Ovary (tissue), 9 donors: Measurements from ENCODE around the gene CYP4F3. TPM values are rescaled to one million over a fixed set of nuclear protein-coding genes. Genes with fewer than 3 reads are reported as not detected.

ENCODE experiments used
- DNase-seq, 5 donors: peaks; one replicate each; pipeline ENCODE4 v3.0.0-alpha.2; 2019 to 2020
- H3K27ac ChIP-seq, 2 donors: fragments of 200-600 bp; one replicate each; pipeline versions ENCODE4 v1.5.1 to v1.8.0; 2019 to 2022
- H3K27me3 ChIP-seq: fragments of 200-600 bp; one replicate; pipeline ENCODE4 v1.8.0; 2022
- H3K36me3 ChIP-seq: fragments of 200-600 bp; sonication (generic); one replicate; pipeline ENCODE4 v1.5.1; 2019
- H3K4me1 ChIP-seq: one replicate; pipeline ENCODE4 v1.8.1; 2013; ENCODE audit warnings: mild to moderate bottlenecking, moderate library complexity; ENCODE audit not compliant: insufficient read depth
- H3K4me3 ChIP-seq: fragments of 200-600 bp; sonication (generic); one replicate; pipeline ENCODE4 v1.5.1; 2017
- H3K9me3 ChIP-seq, 2 donors: fragments of 200-600 bp in 1 of 2; sonication (generic) in 1 of 2; one replicate each; pipeline versions ENCODE4 v1.5.1 to v1.8.1; 2013 to 2019; ENCODE audit warnings: mild to moderate bottlenecking in 1 of 2, moderate library complexity in 1 of 2
- CTCF ChIP-seq, 3 donors: fragments of 450-650 bp in 2 of 3; fragments of 200-600 bp in 1 of 3; IDR thresholded peaks; one replicate each; pipeline versions ENCODE4 v1.5.1 to v1.8.0; 2016 to 2022; ENCODE audit warnings: antibody characterized with exemption in 3 of 3, mild to moderate bottlenecking in 1 of 3
- EP300 ChIP-seq: sonication (generic); formaldehyde crosslinking; IDR thresholded peaks from one replicate; pipeline ENCODE4 v1.6.1; 2017; ENCODE audit warnings: antibody characterized with exemption
- POLR2A ChIP-seq: fragments of 450-650 bp; IDR thresholded peaks from one replicate; pipeline ENCODE4 v1.6.1; 2017; ENCODE audit warnings: antibody characterized with exemption, mild to moderate bottlenecking, moderate library complexity
- WGBS, 3 donors: extraction: QIAGEN DNeasy Blood & Tissue Kit in 1 of 3; methylation state at CpG; one replicate each; pipeline versions ENCODE4 v1.1.5 to v1.1.7; 2013 to 2017; 5-methylcytosine and 5-hydroxymethylcytosine counted together
- intact Hi-C, 4 donors: fragments of 100-400 bp; cut with DNase I; formaldehyde crosslinking; loops; one replicate each; pipeline versions ENCODE4 v1.11.0 to v1.15.1; 2022 to 2023
- polyA plus RNA-seq, 2 donors: library from polyadenylated mRNA; stranded (reverse); fragments of 200-250 nt in 1 of 2; fragments of 350-450 nt in 1 of 2; fragmentation: Illumina TruSeq in 1 of 2; extraction: RNeasy Lipid Tissue Mini Kit (QIAGEN cat#74804) in 1 of 2; gene quantifications; one replicate each; pipeline ENCODE4 v1.2.3, GENCODE V29; 2013 to 2014
- total RNA-seq, 7 donors: library from RNA; depleted of rRNA in 2 of 7; stranded (reverse); fragments of >200 nt in 2 of 7; fragmentation: NEBNext Ultra II Directional in 3 of 7; extraction: Animal tissue kit (Norgen Biotek cat#: 25700) in 3 of 7; gene quantifications; one replicate each; pipeline versions ENCODE4 v1.1.0 to v1.2.4, GENCODE V29; 2016 to 2023
- donor health status: DM: no; HTN: no; CAD: no; lungs with moderate emphysema.
- donor health status: DM: no; HTN: no; CAD: no.
- donor health status: Bipolar disorder and iron deficiency.
- donor health status: DM: yes; HTN: yes; CAD: no.
- donor health status: DM: no; HTN: no; CAD: no.
- donor health status: DM: yes; HTN: yes; CAD: no.

The CYP4F3 gene
- total and polyA plus RNA-seq, 9 donors = 0.13 to 1.8 (median 0.36) TPM; not detected in 2

GRCh38 chr19:15621801-15622200 is 18.9 kb upstream of the CYP4F3 start:
- 53 to 62% (median 55%) methylated on average over 1 of the region's 1 CpG for WGBS, 3 donors
- no peaks in the 10 kb centered on the region for H3K27me3 ChIP-seq
- H3K36me3 ChIP-seq = no peaks in the 10 kb centered on the region
- no peak overlapping the region for H3K27ac ChIP-seq
- H3K4me3 ChIP-seq = no peak overlapping the region
- intact Hi-C loops = loop anchor here in 1 of 4 donors (10.0 kb wide), 1 partner anchor 413 kb away; no protein-coding TSS in a partner anchor
- H3K4me1 ChIP-seq = no peaks in the 10 kb centered on the region
- DNase-seq = no peak
- no peak for TF ChIP-seq CTCF (IDR thresholded peaks at IDR 0.05)
- TF ChIP-seq POLR2A = no peak
- TF ChIP-seq EP300 = no peak
- no peaks in the 10 kb centered on the region for H3K9me3 ChIP-seq

- Histone ChIP-seq H3K9me3 (no peaks in the 10 kb centered on the region), H3K27ac (no peak overlapping the region), H3K4me1 (no peaks in the 10 kb centered on the region), H3K36me3 (no peaks in the 10 kb centered on the region), H3K27me3 (no peaks in the 10 kb centered on the region), H3K4me3 (no peak overlapping the region)
- no peak for DNase-seq
- intact Hi-C loops = loop anchor here in 1 of 4 donors (10.0 kb wide), 1 partner anchor 412 kb away; no protein-coding TSS in a partner anchor
- TF ChIP-seq POLR2A (no peak), CTCF (IDR thresholded peaks at IDR 0.05) (no peak), EP300 (no peak)
- WGBS, 3 donors = 56 to 71% (median 67%) methylated on average over 11 of the region's 11 CpGs
These were observed 17.7 kb upstream of the CYP4F3 start for GRCh38 chr19:15622991-15623390.

DNA sequence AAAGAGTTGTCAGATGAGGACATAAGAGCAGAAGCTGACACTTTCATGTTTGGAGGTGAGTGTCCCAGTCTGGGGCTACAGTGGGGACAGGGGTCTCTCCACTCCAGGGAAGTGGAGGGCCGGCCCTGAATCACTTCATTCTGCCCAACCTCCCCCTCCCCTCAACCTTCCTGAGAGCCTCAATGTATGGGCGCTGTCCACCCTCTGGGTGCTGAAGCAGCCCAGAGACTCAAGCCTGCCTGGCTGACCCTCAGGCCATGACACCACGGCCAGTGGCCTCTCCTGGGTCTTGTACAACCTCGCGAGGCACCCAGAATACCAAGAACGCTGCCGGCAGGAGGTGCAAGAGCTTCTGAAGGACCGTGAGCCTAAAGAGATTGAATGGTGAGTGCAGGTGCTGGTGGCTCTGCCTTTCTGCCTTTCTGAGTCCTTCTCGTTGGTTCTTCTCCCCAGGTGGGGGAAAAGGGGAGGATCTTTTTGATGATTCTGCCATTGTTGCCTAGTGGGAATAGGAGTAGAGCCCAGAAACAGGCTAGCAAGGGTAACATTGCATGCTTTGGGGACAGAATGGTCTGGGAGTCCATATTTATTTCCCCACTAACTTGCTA is 16.9 kb upstream of the CYP4F3 start:
- H3K4me1 ChIP-seq = no peaks in the 10 kb centered on the region
- H3K9me3 ChIP-seq = no peaks in the 10 kb centered on the region
- no peak overlapping the region for H3K27ac ChIP-seq
- intact Hi-C loops = loop anchor here in 1 of 4 donors (10.0 kb wide), 1 partner anchor 411 kb away; no protein-coding TSS in a partner anchor
- no peaks in the 10 kb centered on the region for H3K36me3 ChIP-seq
- H3K4me3 ChIP-seq = no peak overlapping the region
- 5 to 7% (median 5%) methylated on average over 9 of the region's 9 CpGs for WGBS, 3 donors
- DNase-seq = no peak
- H3K27me3 ChIP-seq = no peaks in the 10 kb centered on the region
- TF ChIP-seq EP300 = no peak
- no peak for TF ChIP-seq CTCF (IDR thresholded peaks at IDR 0.05)
- TF ChIP-seq POLR2A = no peak

GRCh38 chr19:15628236-15629002 is 12.3 kb upstream of the CYP4F3 start:
- intact Hi-C loops = loop anchor here in 2 of 4 donors (5.0 to 10.0 kb wide), 2 partner anchors 406 to 554 kb away; no protein-coding TSS in a partner anchor

More at GRCh38 chr19:15628236-15629002, 12.3 kb upstream of the CYP4F3 start:
- H3K9me3 ChIP-seq = no peaks in the 10 kb centered on the region
- no peak overlapping the region for H3K4me3 ChIP-seq
- H3K27me3 ChIP-seq = no peaks in the 10 kb centered on the region
- DNase-seq = no peak
- 48 to 57% (median 56%) methylated on average over 22 of the region's 22 CpGs for WGBS, 3 donors
- H3K36me3 ChIP-seq = no peaks in the 10 kb centered on the region
- H3K4me1 ChIP-seq = no peaks in the 10 kb centered on the region
- TF ChIP-seq CTCF (IDR thresholded peaks at IDR 0.05) (no peak), EP300 (no peak), POLR2A (no peak)
- H3K27ac ChIP-seq = no peak overlapping the region
